ENCODE data around the gene SPTBN1. TPM values are rescaled to one million over a fixed set of nuclear protein-coding genes. Genes with fewer than 3 reads are reported as not detected.

The SPTBN1 gene
- total and polyA plus RNA-seq, 2 of the 13 experiments (the other 11 are each of a cell fraction or from before 2014, with no cell fraction given) = 123 to 299 TPM

DNA sequence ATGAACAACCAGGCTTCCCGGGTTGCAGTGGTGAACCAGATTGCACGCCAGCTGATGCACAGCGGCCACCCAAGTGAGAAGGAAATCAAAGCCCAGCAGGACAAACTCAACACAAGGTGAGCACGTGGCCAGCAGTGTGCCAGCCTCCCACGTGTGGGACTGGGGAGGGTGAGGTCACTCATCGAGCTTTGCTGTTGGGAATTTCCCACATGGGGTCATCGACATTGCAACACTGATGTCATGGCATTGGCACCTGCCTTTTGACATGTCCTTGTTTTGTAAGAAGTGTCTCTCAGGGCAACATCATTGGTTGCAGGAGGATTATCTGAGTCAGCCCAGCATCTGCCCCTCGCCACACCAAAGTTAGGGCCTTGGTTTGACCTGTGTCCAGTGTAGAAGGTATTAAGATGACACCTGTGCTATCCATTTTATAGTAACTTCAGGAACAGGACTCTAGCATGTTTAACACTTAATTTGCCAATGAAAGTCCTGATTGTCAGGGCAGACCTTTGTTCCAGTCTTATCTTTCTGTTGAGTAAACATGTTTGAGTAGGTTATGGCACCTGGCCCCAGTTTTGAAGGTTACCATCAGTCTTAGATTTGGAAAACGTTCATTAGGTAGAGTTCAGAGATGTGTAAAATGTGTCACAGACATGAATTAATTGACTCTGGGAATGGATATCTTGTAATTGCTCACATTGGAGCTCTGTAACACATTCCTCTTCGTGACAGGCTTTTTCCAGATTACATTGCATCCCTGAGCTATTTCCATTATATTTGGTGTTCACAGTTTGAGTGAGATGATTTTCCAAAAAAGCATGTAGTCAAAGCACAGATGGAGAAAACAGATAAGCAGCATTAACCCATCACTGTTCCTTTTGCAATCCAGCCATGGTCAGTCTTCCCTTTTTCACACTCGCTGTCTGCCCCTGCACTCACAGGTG is 174.1 kb downstream of the SPTBN1 start (continued):
- TF ChIP-seq, protein P1, sequence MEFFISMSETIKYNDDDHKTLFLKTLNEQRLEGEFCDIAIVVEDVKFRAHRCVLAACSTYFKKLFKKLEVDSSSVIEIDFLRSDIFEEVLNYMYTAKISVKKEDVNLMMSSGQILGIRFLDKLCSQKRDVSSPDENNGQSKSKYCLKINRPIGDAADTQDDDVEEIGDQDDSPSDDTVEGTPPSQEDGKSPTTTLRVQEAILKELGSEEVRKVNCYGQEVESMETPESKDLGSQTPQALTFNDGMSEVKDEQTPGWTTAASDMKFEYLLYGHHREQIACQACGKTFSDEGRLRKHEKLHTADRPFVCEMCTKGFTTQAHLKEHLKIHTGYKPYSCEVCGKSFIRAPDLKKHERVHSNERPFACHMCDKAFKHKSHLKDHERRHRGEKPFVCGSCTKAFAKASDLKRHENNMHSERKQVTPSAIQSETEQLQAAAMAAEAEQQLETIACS (CRISPR knock-in tag; IDR thresholded peaks at IDR 0.05) = no peak
- TF ChIP-seq ZMAT3 (CRISPR knock-in tag; conservative IDR thresholded peaks at IDR 0.05) (no peak), SALL1 (CRISPR knock-in tag; IDR thresholded peaks at IDR 0.05) (peak; percentile 85), THAP11 (CRISPR knock-in tag; IDR thresholded peaks at IDR 0.05) (no peak; the same call in 1 of the 2 replicates), KLF12 (CRISPR knock-in tag; IDR thresholded peaks at IDR 0.05; ENCODE audit: borderline replicate concordance) (no peak), ZNF468 (CRISPR knock-in tag; IDR thresholded peaks at IDR 0.05) (no peak), CBX1 (IDR thresholded peaks at IDR 0.05; ENCODE audit: low read depth) (no peak), DR1 (CRISPR knock-in tag; IDR thresholded peaks at IDR 0.05) (no peak), ZNF652 (CRISPR knock-in tag; IDR thresholded peaks at IDR 0.05; ENCODE audit: borderline replicate concordance, low read depth) (peak; percentile 79), SP5 (CRISPR knock-in tag; IDR thresholded peaks at IDR 0.05; ENCODE audit: borderline replicate concordance, low read depth) (no peak)
- TF ChIP-seq, protein P2, sequence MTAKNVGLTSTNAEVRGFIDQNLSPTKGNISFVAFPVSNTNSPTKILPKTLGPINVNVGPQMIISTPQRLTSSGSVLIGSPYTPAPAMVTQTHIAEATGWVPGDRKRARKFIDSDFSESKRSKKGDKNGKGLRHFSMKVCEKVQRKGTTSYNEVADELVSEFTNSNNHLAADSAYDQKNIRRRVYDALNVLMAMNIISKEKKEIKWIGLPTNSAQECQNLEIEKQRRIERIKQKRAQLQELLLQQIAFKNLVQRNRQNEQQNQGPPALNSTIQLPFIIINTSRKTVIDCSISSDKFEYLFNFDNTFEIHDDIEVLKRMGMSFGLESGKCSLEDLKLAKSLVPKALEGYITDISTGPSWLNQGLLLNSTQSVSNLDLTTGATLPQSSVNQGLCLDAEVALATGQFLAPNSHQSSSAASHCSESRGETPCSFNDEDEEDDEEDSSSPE (CRISPR knock-in tag; IDR thresholded peaks at IDR 0.05) = peak; percentile 45; the same call in 1 of the 2 replicates
- TF ChIP-seq, protein P3, sequence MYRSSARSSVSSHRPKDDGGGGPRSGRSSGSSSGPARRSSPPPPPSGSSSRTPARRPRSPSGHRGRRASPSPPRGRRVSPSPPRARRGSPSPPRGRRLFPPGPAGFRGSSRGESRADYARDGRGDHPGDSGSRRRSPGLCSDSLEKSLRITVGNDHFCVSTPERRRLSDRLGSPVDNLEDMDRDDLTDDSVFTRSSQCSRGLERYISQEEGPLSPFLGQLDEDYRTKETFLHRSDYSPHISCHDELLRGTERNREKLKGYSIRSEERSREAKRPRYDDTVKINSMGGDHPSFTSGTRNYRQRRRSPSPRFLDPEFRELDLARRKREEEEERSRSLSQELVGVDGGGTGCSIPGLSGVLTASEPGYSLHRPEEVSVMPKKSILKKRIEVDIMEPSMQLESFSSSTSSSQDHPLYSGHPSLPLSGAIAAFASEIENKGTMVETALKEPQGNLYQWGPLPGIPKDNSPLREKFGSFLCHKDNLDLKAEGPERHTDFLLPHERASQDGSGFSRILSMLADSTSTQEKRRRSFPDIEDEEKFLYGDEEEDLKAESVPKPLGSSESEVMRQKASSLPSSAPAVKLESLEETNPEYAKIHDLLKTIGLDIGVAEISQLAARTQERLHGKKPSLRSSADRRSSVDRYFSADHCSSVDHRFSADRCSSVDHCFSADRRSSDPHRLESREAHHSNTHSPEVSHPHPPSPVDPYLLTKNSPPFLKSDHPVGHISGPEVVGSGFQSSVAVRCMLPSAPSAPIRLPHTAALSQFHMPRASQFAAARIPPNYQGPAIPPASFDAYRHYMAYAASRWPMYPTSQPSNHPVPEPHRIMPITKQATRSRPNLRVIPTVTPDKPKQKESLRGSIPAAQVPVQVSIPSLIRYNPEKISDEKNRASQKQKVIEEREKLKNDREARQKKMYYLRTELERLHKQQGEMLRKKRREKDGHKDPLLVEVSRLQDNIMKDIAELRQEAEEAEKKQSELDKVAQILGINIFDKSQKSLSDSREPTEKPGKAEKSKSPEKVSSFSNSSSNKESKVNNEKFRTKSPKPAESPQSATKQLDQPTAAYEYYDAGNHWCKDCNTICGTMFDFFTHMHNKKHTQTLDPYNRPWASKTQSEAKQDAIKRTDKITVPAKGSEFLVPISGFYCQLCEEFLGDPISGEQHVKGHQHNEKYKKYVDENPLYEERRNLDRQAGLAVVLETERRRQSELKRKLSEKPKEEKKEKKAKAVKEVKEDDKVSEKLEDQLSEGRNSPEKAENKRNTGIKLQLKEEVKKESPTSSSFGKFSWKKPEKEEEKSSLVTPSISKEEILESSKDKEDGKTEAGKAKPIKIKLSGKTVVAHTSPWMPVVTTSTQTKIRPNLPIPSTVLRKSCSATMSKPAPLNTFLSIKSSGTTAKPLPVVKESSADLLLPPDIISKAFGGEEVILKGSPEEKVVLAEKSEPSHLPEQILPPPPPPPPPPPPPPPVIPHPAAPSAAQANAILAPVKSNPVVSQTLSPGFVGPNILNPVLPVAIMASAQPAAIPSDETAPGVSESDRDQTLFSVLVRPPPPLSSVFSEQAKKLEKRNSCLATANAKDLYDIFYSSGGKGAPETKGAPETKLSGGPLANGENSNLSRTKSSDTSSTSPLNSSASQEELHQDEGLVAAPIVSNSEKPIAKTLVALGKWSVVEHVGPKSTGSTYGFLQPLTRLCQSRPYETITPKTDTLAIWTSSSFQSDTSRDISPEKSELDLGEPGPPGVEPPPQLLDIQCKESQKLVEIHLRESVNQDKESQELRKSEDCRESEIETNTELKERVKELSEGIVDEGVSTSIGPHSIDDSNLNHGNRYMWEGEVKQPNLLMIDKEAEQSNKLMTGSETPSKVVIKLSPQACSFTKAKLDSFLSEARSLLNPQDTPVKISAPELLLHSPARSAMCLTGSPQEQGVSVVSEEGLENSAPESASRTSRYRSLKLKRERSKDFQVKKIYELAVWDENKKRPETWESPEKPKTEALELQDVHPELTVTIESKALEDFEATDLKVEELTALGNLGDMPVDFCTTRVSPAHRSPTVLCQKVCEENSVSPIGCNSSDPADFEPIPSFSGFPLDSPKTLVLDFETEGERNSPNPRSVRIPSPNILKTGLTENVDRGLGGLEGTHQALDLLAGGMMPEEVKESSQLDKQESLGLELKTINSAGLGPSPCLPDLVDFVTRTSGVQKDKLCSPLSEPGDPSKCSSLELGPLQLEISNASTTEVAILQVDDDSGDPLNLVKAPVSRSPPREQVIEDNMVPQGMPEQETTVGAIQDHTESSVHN (CRISPR knock-in tag; IDR thresholded peaks at IDR 0.05) = no peak
- TF ChIP-seq, protein P4, sequence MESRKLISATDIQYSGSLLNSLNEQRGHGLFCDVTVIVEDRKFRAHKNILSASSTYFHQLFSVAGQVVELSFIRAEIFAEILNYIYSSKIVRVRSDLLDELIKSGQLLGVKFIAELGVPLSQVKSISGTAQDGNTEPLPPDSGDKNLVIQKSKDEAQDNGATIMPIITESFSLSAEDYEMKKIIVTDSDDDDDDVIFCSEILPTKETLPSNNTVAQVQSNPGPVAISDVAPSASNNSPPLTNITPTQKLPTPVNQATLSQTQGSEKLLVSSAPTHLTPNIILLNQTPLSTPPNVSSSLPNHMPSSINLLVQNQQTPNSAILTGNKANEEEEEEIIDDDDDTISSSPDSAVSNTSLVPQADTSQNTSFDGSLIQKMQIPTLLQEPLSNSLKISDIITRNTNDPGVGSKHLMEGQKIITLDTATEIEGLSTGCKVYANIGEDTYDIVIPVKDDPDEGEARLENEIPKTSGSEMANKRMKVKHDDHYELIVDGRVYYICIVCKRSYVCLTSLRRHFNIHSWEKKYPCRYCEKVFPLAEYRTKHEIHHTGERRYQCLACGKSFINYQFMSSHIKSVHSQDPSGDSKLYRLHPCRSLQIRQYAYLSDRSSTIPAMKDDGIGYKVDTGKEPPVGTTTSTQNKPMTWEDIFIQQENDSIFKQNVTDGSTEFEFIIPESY (CRISPR knock-in tag; IDR thresholded peaks at IDR 0.05) = peak; percentile 57; the same call in 1 of the 2 replicates
- TF ChIP-seq, protein P5, sequence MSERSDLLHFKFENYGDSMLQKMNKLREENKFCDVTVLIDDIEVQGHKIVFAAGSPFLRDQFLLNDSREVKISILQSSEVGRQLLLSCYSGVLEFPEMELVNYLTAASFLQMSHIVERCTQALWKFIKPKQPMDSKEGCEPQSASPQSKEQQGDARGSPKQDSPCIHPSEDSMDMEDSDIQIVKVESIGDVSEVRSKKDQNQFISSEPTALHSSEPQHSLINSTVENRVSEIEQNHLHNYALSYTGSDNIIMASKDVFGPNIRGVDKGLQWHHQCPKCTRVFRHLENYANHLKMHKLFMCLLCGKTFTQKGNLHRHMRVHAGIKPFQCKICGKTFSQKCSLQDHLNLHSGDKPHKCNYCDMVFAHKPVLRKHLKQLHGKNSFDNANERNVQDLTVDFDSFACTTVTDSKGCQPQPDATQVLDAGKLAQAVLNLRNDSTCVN (CRISPR knock-in tag; IDR thresholded peaks at IDR 0.05; ENCODE audit: borderline replicate concordance) = 0 out of 2 replicates have a peak, but pooled peaks have one; percentile 60
